K562 (cell line): Measurements from ENCODE around the gene FBXW11. TPM values are rescaled to one million over a fixed set of nuclear protein-coding genes. Genes with fewer than 3 reads are reported as not detected.

ENCODE experiments used
- BRD4 ChIP-seq: fragments of 200-600 bp; sonication (generic); IDR thresholded peaks from 2 replicates; pipeline ENCODE4 v1.6.1; 2017; ENCODE audit warnings: inconsistent platforms
- CLOCK ChIP-seq: fragments of 250-450 bp; sonication (Bioruptor Pico); IDR thresholded peaks from 2 replicates; pipeline ENCODE4 v1.4.0; 2020; ENCODE audit warnings: mild to moderate bottlenecking, moderate library complexity, borderline replicate concordance
- ERF ChIP-seq: fragments of 450-650 bp; formaldehyde crosslinking; IDR thresholded peaks from 2 replicates; pipeline ENCODE4 v1.4.0; 2020; ENCODE audit warnings: mild to moderate bottlenecking, mixed read lengths
- FOXM1 ChIP-seq, 2 experiments: fragments of 450-650 bp in 1 of 2; sonication (generic) in 1 of 2; formaldehyde crosslinking in 1 of 2; IDR thresholded peaks; 2 replicates each; pipeline versions ENCODE4 v1.6.1 to v1.9.0; 2017 to 2022; ENCODE audit warnings: low read depth in 2 of 2, mild to moderate bottlenecking in 2 of 2, missing genetic modification reagents in 1 of 2, moderate library complexity in 1 of 2
- MAZ ChIP-seq, 2 experiments: fragments of 450-650 bp in 1 of 2; sonication (generic) in 1 of 2; formaldehyde crosslinking; IDR thresholded peaks in 1 of 2; conservative IDR thresholded peaks in 1 of 2; 2 replicates each; pipeline versions ENCODE4 v1.4.0 to v1.5.0; 2020; ENCODE audit warnings: mild to moderate bottlenecking in 1 of 2, missing genetic modification reagents in 1 of 2
- MTF1 ChIP-seq: fragments of 250-450 bp; sonication (Bioruptor Pico); IDR thresholded peaks from 2 replicates; pipeline ENCODE4 v1.9.0; 2021; ENCODE audit warnings: moderate library complexity, mild to moderate bottlenecking, inconsistent platforms, borderline replicate concordance
- MYC ChIP-seq, 2 experiments: fragments of 250-450 bp in 1 of 2; sonication (Bioruptor Pico) in 1 of 2; IDR thresholded peaks; 2 replicates each; pipeline versions ENCODE4 v1.5.1 to v1.6.1; 2012 to 2021; ENCODE audit warnings: low read depth in 2 of 2, borderline replicate concordance in 1 of 2, improper control_type of control experiment in 1 of 2, low read length in 1 of 2, mild to moderate bottlenecking in 1 of 2, moderate library complexity in 1 of 2
- RBM34 ChIP-seq: fragments of 200-400 bp; formaldehyde crosslinking; IDR thresholded peaks from 2 replicates; pipeline ENCODE4 v1.6.1; 2018; ENCODE audit warnings: low read length, borderline replicate concordance; ENCODE audit not compliant: insufficient read depth
- ZC3H11A ChIP-seq: IDR thresholded peaks from 2 replicates; pipeline ENCODE4 v1.6.1; 2012; ENCODE audit warnings: low read depth, low read length, improper control_type of control experiment
- ZKSCAN1 ChIP-seq: fragments of 150-350 bp; IDR thresholded peaks from 2 replicates; pipeline ENCODE4 v1.6.1; 2016; ENCODE audit warnings: low read depth, low read length
- ZMIZ1 ChIP-seq, 2 experiments: fragments of 150-350 bp in 1 of 2; IDR thresholded peaks; 2 replicates each; pipeline ENCODE4 v1.6.1; 2012 to 2016; ENCODE audit warnings: low read depth in 2 of 2, low read length in 2 of 2, mild to moderate bottlenecking in 1 of 2, moderate library complexity in 1 of 2
- polyA plus RNA-seq, 8 experiments: library from polyadenylated mRNA; depleted of rRNA in 4 of 8; stranded (reverse) in 5 of 8; unstranded in 3 of 8; fragments of >200 nt; fragmentation: Nextera tagmentation in 2 of 8; fragmentation: Illumina TruSeq in 1 of 8; extraction: Ambion mirVana in 2 of 8; extraction: Trizol in 1 of 8; gene quantifications; 2 replicates each; pipeline versions ENCODE4 v1.2.1 to v1.2.3, GENCODE V29; 2011 to 2014; ENCODE audit warnings: inconsistent platforms in 1 of 8, missing spikeins in 1 of 8
- total RNA-seq, 7 experiments: library from RNA; depleted of rRNA in 6 of 7; stranded (reverse); fragments of >200 nt in 6 of 7; fragmentation: Illumina TruSeq in 2 of 7; extraction: Trizol in 2 of 7; gene quantifications; 2 replicates each; pipeline versions ENCODE4 v1.2.1 to v1.2.3, GENCODE V29; 2011 to 2021; ENCODE audit warnings: low replicate concordance in 1 of 7
- TF ChIP-seq, protein P1 (sequence below): sonication (generic); formaldehyde crosslinking; IDR thresholded peaks from 2 replicates; pipeline ENCODE4 v1.9.0; 2022; ENCODE audit warnings: mild to moderate bottlenecking, missing genetic modification reagents
- TF ChIP-seq, protein P2 (sequence below): sonication (generic); formaldehyde crosslinking; IDR thresholded peaks from 2 replicates; pipeline ENCODE4 v1.8.0; 2022; ENCODE audit warnings: mild to moderate bottlenecking, missing genetic modification reagents, borderline replicate concordance
- TF ChIP-seq, protein P3 (sequence below), 3 experiments: fragments of 200-800 bp in 1 of 3; sonication (Bioruptor generic) in 1 of 3; sonication (generic) in 1 of 3; formaldehyde crosslinking in 1 of 3; IDR thresholded peaks; 2 replicates each; pipeline versions ENCODE4 v1.6.1 to v1.8.0; 2016 to 2022; ENCODE audit warnings: mild to moderate bottlenecking in 2 of 3, missing compliant biosample characterization in 2 of 3, missing genetic modification characterization in 2 of 3, missing genetic modification reagents in 1 of 3

Gene FBXW11
- total and polyA plus RNA-seq, 9 of the 15 experiments (the other 6 are each of a cell fraction or from before 2014, with no cell fraction given) = 3.0 to 28.6 (median 23.6) TPM

- no peak for TF ChIP-seq CLOCK (CRISPR knock-in tag)
- TF ChIP-seq ERF (CRISPR knock-in tag) = no peak; the same call in 1 of the 2 replicates
- TF ChIP-seq MAZ (CRISPR knock-in tag; conservative IDR thresholded peaks at IDR 0.05 in 1 of 2, IDR thresholded peaks at IDR 0.05 in 1 of 2) = peak; percentile 3 to 93; a peak in 2 of 4 replicates
- TF ChIP-seq ZMIZ1 (IDR thresholded peaks at IDR 0.05; ENCODE audit: low read depth in 2 of 2, low read length in 2 of 2) = no peak
- TF ChIP-seq, protein P1, sequence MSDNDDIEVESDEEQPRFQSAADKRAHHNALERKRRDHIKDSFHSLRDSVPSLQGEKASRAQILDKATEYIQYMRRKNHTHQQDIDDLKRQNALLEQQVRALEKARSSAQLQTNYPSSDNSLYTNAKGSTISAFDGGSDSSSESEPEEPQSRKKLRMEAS (CRISPR knock-in tag) = peak; percentile 55
- no peak for TF ChIP-seq ZC3H11A
- TF ChIP-seq FOXM1 (IDR thresholded peaks at IDR 0.05; ENCODE audit: low read depth) = no peak
- no peak; the same call in 1 of the 2 replicates for TF ChIP-seq FOXM1 (CRISPR knock-in tag; IDR thresholded peaks at IDR 0.05; ENCODE audit: low read depth)
- TF ChIP-seq MTF1 = no peak
- TF ChIP-seq, protein P2, sequence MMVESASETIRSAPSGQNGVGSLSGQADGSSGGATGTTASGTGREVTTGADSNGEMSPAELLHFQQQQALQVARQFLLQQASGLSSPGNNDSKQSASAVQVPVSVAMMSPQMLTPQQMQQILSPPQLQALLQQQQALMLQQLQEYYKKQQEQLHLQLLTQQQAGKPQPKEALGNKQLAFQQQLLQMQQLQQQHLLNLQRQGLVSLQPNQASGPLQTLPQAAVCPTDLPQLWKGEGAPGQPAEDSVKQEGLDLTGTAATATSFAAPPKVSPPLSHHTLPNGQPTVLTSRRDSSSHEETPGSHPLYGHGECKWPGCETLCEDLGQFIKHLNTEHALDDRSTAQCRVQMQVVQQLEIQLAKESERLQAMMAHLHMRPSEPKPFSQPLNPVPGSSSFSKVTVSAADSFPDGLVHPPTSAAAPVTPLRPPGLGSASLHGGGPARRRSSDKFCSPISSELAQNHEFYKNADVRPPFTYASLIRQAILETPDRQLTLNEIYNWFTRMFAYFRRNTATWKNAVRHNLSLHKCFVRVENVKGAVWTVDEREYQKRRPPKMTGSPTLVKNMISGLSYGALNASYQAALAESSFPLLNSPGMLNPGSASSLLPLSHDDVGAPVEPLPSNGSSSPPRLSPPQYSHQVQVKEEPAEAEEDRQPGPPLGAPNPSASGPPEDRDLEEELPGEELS = no peak
- peak; percentile 4; the same call in 1 of the 2 replicates for TF ChIP-seq MYC (IDR thresholded peaks at IDR 0.05; ENCODE audit: low read depth, low read length)
- no peak for TF ChIP-seq MYC (CRISPR knock-in tag; IDR thresholded peaks at IDR 0.05; ENCODE audit: borderline replicate concordance, low read depth)
- TF ChIP-seq RBM34 = no peak
- TF ChIP-seq BRD4 = no peak
- TF ChIP-seq, protein P3, sequence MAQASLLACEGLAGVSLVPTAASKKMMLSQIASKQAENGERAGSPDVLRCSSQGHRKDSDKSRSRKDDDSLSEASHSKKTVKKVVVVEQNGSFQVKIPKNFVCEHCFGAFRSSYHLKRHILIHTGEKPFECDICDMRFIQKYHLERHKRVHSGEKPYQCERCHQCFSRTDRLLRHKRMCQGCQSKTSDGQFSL (CRISPR knock-in tag; IDR thresholded peaks at IDR 0.05) = no peak
- TF ChIP-seq, protein P3 (tag; IDR thresholded peaks at IDR 0.05) = no peak
- TF ChIP-seq ZKSCAN1 = no peak
These were observed at the start of gene FBXW11 (continued) for GRCh38 chr5:172006321-172007174.
